ENCODE results near the gene SERP2.

DNA sequence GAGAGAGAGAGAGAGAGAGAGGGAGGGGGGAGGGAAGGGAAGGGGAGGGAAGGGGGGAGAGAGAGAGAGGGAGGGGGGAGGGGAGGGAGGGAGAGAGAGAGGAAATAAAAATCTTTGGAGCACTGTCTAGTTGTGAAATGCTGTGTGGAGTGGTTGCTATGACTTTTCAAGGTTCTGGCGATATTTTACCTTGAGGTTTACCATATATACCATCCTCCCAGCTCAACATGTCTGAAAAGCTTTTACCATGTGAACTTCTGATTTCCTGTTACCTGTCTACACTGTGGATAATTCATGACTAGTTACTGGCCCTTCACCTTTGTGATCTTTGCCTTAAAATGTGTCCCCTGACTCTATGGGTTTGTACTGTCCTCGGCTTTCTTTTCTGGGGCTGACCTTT is 38.2 kb downstream of the SERP2 start:
- TF ChIP-seq POLR2AphosphoS5 (IDR thresholded peaks at IDR 0.05; ENCODE audit: insufficient read depth, low read depth, low read length) (no peak), POLR2A (IDR thresholded peaks at IDR 0.05; ENCODE audit: low read depth, low read length) (no peak), EZH2 (IDR thresholded peaks at IDR 0.05; ENCODE audit: borderline replicate concordance, low read depth, low read length, severe bottlenecking) (no peak), FOS (IDR thresholded peaks at IDR 0.05; ENCODE audit: borderline replicate concordance, insufficient read depth, low read length) (no peak), GATA2 (IDR thresholded peaks at IDR 0.05; ENCODE audit: insufficient read depth, insufficient read length, low read depth, low read length) (no peak), MYC (IDR thresholded peaks at IDR 0.05; ENCODE audit: low read depth, low read length) (no peak), JUN (IDR thresholded peaks at IDR 0.05; ENCODE audit: borderline replicate concordance, insufficient read depth, insufficient read length, low read depth) (no peak)
- TF ChIP-seq, protein P1, sequence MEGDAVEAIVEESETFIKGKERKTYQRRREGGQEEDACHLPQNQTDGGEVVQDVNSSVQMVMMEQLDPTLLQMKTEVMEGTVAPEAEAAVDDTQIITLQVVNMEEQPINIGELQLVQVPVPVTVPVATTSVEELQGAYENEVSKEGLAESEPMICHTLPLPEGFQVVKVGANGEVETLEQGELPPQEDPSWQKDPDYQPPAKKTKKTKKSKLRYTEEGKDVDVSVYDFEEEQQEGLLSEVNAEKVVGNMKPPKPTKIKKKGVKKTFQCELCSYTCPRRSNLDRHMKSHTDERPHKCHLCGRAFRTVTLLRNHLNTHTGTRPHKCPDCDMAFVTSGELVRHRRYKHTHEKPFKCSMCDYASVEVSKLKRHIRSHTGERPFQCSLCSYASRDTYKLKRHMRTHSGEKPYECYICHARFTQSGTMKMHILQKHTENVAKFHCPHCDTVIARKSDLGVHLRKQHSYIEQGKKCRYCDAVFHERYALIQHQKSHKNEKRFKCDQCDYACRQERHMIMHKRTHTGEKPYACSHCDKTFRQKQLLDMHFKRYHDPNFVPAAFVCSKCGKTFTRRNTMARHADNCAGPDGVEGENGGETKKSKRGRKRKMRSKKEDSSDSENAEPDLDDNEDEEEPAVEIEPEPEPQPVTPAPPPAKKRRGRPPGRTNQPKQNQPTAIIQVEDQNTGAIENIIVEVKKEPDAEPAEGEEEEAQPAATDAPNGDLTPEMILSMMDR (IDR thresholded peaks at IDR 0.05; ENCODE audit: extremely low read depth in 1 of 2, insufficient read depth in 1 of 2, low read depth in 1 of 2, low read length in 2 of 2) = no peak
- TF ChIP-seq, protein P2, sequence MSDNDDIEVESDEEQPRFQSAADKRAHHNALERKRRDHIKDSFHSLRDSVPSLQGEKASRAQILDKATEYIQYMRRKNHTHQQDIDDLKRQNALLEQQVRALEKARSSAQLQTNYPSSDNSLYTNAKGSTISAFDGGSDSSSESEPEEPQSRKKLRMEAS (IDR thresholded peaks at IDR 0.05; ENCODE audit: insufficient read depth, insufficient read length) = no peak

All from endothelial cell of umbilical vein (primary cell).